Heart left ventricle (tissue), 16 donors: ENCODE measurements around the gene HIRIP3. TPM values are rescaled to one million over a fixed set of nuclear protein-coding genes. Genes with fewer than 3 reads are reported as not detected.
"Not testable (repeated sequence)": the region's sequence is repeated elsewhere in the genome, so short reads cannot be mapped to it uniquely, and the experiment has no call there.

Experiments used
- ATAC-seq, 4 donors: fragments of 200-7000 bp; cut with Tn5 transposase; one replicate each; pipeline ENCODE4 v1.9.1; 2020 to 2022; ENCODE audit warnings: moderate library complexity in 4 of 4, mild to moderate bottlenecking in 3 of 4, moderate number of reproducible peaks in 1 of 4
- DNase-seq, 5 donors: peaks; one replicate each; pipeline ENCODE4 v3.0.0-alpha.2; 2020
- H3K27ac ChIP-seq, 12 donors: fragments of 200-600 bp; sonication (generic) in 4 of 12; one replicate each; pipeline versions ENCODE4 v1.5.0 to v1.8.0; 2016 to 2022; ENCODE audit warnings: mild to moderate bottlenecking in 2 of 12
- H3K27me3 ChIP-seq, 9 donors: fragments of 200-600 bp; sonication (generic) in 2 of 9; one replicate each; pipeline versions ENCODE4 v1.5.1 to v1.8.0; 2016 to 2022; ENCODE audit warnings: mild to moderate bottlenecking in 3 of 9
- H3K36me3 ChIP-seq, 9 donors: fragments of 200-600 bp; sonication (generic) in 2 of 9; one replicate each; pipeline versions ENCODE4 v1.5.0 to v1.8.0; 2018 to 2022; ENCODE audit warnings: mild to moderate bottlenecking in 2 of 9
- H3K4me1 ChIP-seq, 12 donors: fragments of 200-600 bp; sonication (generic) in 4 of 12; one replicate each; pipeline versions ENCODE4 v1.5.0 to v1.8.0; 2016 to 2022; ENCODE audit warnings: mild to moderate bottlenecking in 3 of 12
- H3K4me3 ChIP-seq, 12 donors: fragments of 200-600 bp; sonication (generic) in 4 of 12; one replicate each; pipeline versions ENCODE4 v1.5.0 to v1.8.0; 2017 to 2022; ENCODE audit warnings: mild to moderate bottlenecking in 9 of 12, moderate library complexity in 4 of 12
- H3K9me3 ChIP-seq, 12 donors: fragments of 200-600 bp; sonication (generic) in 4 of 12; one replicate each; pipeline versions ENCODE4 v1.5.0 to v1.8.0; 2016 to 2022; ENCODE audit warnings: mild to moderate bottlenecking in 1 of 12
- CTCF ChIP-seq, 12 donors: fragments of 200-600 bp; sonication (generic) in 4 of 12; IDR thresholded peaks; one replicate each; pipeline versions ENCODE4 v1.5.0 to v1.8.0; 2018 to 2022; ENCODE audit warnings: antibody characterized with exemption in 12 of 12, mild to moderate bottlenecking in 5 of 12
- POLR2A ChIP-seq, 2 donors: fragments of 450-650 bp; IDR thresholded peaks; one replicate each; pipeline ENCODE4 v1.6.1; 2017; ENCODE audit warnings: antibody characterized with exemption in 2 of 2, mild to moderate bottlenecking in 2 of 2, moderate library complexity in 2 of 2
- WGBS, 4 donors: extraction: QIAGEN DNeasy Blood & Tissue Kit in 2 of 4; methylation state at CpG; one replicate each; pipeline versions ENCODE4 v1.1.5 to v1.1.7; 2013 to 2018; 5-methylcytosine and 5-hydroxymethylcytosine counted together
- intact Hi-C, 10 donors: fragments of 100-400 bp; cut with DNase I; formaldehyde crosslinking; loops; one replicate each; pipeline versions ENCODE4 v1.11.1 to v1.14.2; 2022
- polyA plus RNA-seq, 2 donors: library from polyadenylated mRNA; stranded (reverse); fragments of 200-250 nt; gene quantifications; one replicate each; pipeline ENCODE4 v1.2.3, GENCODE V29; 2013
- total RNA-seq, 9 donors: library from RNA; depleted of rRNA in 2 of 9; stranded (reverse); fragments of >200 nt in 2 of 9; fragmentation: NEBNext Ultra II Directional in 3 of 9; extraction: Animal tissue kit (Norgen Biotek cat#: 25700) in 3 of 9; gene quantifications; one replicate each; pipeline versions ENCODE4 v1.1.0 to v1.2.4, GENCODE V29; 2016 to 2023
- donor health status: ischemic (EF 13 %, LVEDD 7.1; RV severe dilation, severe dysfunction).
- donor health status: healthy with polysubstance abuse.
- donor health status: DM: no; HTN: yes; CAD: no.
- donor health status: DM: no; HTN: no; CAD: no.
- donor health status: ischemic (EF 25% LVEDD 6.9; RV normal size, moderate dysfunction).
- donor health status: ischemic (EF 25% LVEDD 5.7; RV mildly dilated, moderate dysfunction).
- donor health status: healthy.
- donor health status: DM: yes; HTN: yes; CAD: no.
- donor health status: ischemic (EF 35%, LVEDD 5.7; RV mildly dilated, moderate dysfunction).
- donor health status: nonischemic (EF 11% LVEDD 7.7; RV severe dilation, severe dysfunction).
- donor health status: DM: yes; HTN: yes; CAD: no.
- donor health status: PGD.
- donor health status: ischemic (EF 29% LVEDD 5.4; RV normal size, mild dysfunction).
- donor health status: nonischemic (EF 23%, LVEDD 6.1; RV moderate dilation, normal function).

HIRIP3 gene
- total and polyA plus RNA-seq, 11 donors = 13.3 to 27.4 (median 17.6) TPM

- DNase-seq (peak in 1 of 5 donors; percentile 1), ATAC-seq (no peak)
- H3K4me3 ChIP-seq = no peak overlapping the region
- peaks cover 3 to 11% (median 6%) of the 10 kb centered on the region in 9 donors for H3K27me3 ChIP-seq
- TF ChIP-seq POLR2A (IDR thresholded peaks at IDR 0.05) (no peak), CTCF (IDR thresholded peaks at IDR 0.05) (no peak)
- H3K9me3 ChIP-seq = no peaks in the 10 kb centered on the region
- no peak overlapping the region for H3K27ac ChIP-seq
- intact Hi-C loops = no loop called here
- 66 to 77% (median 73%) methylated on average over 8 of the region's 8 CpGs for WGBS, 4 donors
- peaks cover 0 to 11% (median 4%) of the 10 kb centered on the region in 12 donors for H3K4me1 ChIP-seq
- no peaks in the 10 kb centered on the region for H3K36me3 ChIP-seq
These were observed 21.3 kb upstream of the HIRIP3 start for GRCh38 chr16:30016555-30017276.

GRCh38 chr16:30015450-30015849 lies 20.0 kb upstream of the HIRIP3 start:
- H3K4me1 ChIP-seq = peaks cover 2 to 18% (median 11%) of the 10 kb centered on the region in 12 donors
- intact Hi-C loops = not testable (repeated sequence)
- 87 to 89% (median 88%) methylated on average over 7 of the region's 7 CpGs for WGBS, 4 donors

GRCh38 chr16:30012598-30012997 lies 17.2 kb upstream of the HIRIP3 start:
- WGBS, 4 donors = 82 to 85% (median 82%) methylated on average over 14 of the region's 14 CpGs
- peaks cover 2 to 24% (median 12%) of the 10 kb centered on the region in 12 donors for H3K4me1 ChIP-seq
- H3K36me3 ChIP-seq, H3K4me3 ChIP-seq, ATAC-seq, intact Hi-C loops, H3K27ac ChIP-seq, H3K9me3 ChIP-seq, DNase-seq: not testable (repeated sequence)
- H3K27me3 ChIP-seq = peaks cover 20 to 44% (median 41%) of the 10 kb centered on the region in 9 donors

More at GRCh38 chr16:30015450-30015849, 20.0 kb upstream of the HIRIP3 start:
- H3K9me3 ChIP-seq, H3K36me3 ChIP-seq, DNase-seq, ATAC-seq, H3K4me3 ChIP-seq, H3K27ac ChIP-seq: not testable (repeated sequence)
- peaks cover 4 to 24% (median 18%) of the 10 kb centered on the region in 9 donors for H3K27me3 ChIP-seq

- no peak for TF ChIP-seq CTCF (IDR thresholded peaks at IDR 0.05)
- TF ChIP-seq POLR2A (IDR thresholded peaks at IDR 0.05) = no peak
- intact Hi-C loops = no loop called here
- Histone ChIP-seq H3K9me3 (no peaks in the 10 kb centered on the region), H3K4me3 (peak overlapping the region in 4 of 12 donors; percentile 35 to 48 (median 44)), H3K27me3 (peaks cover 20 to 44% (median 41%) of the 10 kb centered on the region in 9 donors), H3K27ac (no peak overlapping the region), H3K36me3 (no peaks in the 10 kb centered on the region), H3K4me1 (peaks cover 2 to 24% (median 12%) of the 10 kb centered on the region in 12 donors)
- DNase-seq = no peak
- WGBS, 4 donors = 11 to 24% (median 16%) methylated on average over 21 to 31 of the region's 31 CpGs
- ATAC-seq = no peak
These were observed 16.5 kb upstream of the HIRIP3 start for GRCh38 chr16:30011714-30012504.
